Measurements from ENCODE around the gene WDR53. TPM values are rescaled to one million over a fixed set of nuclear protein-coding genes. Genes with fewer than 3 reads are reported as not detected.
A peak's percentile ranks its signal among the peaks of the same experiment; 100 is the strongest.
"Not testable (repeated sequence)": the region's sequence is repeated elsewhere in the genome, so short reads cannot be mapped to it uniquely, and the experiment has no call there.

Gene WDR53
- total RNA-seq, 1 donor from 2014 or later = 3.4 TPM

DNA sequence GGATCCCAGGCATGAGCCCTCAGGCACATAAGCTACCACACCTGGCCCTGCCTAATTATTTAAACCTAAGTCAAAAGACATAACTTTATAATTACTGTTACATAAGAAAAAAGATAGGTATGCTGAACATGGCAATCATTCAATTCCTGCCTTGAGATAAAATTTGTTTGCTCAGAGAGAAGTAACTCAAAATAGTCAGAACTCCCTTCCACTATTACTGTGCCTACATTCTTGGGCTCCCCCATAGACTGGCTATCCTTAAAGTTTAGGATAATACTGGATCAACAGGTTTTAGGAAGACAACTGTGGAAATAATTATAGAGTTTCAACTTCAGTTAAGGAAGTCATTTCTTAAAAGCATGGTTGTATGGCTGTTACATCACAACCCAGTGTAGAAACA, 9.9 kb downstream of the WDR53 start:
- DNase-seq = no peak

DNA sequence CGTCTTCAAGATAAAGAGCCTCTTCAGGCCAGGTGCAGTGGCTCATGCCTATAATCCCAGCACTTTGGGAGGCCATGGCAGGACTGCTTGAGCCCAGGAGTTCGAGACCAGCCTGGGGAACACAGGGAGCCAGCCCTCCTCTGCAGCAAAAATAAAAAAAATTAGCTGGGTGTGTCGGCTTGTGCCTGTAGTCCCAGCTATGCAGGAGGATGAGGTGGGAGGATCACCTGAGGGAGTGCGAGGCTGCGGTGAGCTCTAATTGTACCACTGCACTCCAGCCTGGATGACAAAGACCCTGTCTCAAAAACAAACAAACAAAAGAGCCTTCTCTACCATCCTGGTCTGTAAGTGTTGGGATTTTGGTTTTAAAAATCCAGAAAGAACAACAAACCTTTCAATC, 11.1 kb downstream of the WDR53 start:
- no peak for DNase-seq

DNA sequence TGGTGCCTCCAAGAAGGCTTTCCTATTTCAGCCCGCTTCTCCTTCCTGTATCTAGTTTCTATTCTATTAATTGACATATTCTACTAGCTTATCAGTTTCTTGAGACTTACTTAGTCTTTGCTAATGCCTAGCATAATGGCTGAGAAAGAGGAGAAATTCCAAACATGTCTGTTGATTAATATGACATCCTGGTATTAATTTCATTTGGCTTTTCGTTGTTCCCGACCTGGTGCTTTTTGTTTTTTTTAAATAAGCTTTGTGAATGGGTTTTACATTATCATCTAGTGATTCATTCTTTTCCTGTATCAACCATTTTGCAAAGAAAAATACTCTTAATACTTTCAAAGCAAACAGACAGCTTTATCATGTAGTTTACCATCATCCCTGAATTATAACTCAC, 13.1 kb downstream of the WDR53 start:
- DNase-seq = no peak

DNA sequence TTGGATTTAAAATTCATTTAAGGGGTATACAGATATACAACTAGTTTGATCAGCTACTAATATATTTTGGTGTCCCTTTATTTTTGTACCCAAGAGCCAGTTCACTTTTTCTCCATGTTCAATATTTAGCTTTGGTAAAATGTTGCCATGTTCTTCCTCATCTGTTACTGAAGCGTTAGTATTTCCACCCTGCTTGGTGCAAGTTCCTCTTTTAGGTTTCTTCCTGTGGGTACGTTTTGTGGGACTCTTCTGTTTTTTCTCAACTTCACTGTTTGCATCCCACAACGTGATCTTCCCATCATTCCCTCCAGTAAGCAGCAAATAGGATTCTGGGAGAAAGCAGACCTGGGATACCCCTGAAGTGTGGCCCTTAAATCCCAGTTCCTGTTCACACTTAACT, 14.1 kb downstream of the WDR53 start:
- DNase-seq = no peak

DNA sequence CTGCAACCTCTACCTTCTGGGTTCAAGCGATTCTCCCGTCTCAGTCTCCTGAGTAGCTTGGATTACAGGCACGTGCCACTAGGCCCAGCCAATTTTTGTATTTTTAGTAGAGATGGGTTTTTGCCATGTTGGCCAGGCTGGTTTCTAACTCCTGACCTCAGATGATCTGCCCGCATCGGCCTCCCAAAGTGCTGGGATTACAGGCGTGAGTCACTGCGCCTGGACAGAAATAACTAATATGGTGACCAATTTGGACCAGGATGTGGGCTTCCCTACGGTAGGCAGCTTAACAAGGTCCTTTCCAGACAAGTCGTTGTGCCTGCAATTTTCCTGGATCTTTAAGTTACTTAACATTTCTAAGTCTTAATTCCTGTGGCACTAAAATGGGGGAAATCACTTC, 14.8 kb downstream of the WDR53 start:
- DNase-seq = no peak

DNA sequence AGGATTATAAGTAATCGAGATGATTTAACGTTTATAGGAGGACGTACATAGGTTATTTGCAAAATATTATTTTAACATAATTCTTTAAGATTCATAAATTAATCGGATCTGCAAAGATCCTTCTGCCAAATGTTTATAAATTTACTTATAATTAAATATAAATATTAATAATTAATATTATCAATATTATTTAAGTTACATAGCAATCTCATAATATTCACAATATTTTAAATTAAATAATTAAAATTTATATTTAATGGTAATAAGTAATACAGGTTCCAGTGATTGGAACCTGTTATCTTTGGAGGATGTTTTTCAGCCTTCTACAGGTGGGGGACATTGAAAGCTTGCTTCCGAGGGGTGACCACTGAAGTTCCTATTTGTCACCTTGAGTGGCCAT, 16.1 kb downstream of the WDR53 start:
- no peak for DNase-seq

DNA sequence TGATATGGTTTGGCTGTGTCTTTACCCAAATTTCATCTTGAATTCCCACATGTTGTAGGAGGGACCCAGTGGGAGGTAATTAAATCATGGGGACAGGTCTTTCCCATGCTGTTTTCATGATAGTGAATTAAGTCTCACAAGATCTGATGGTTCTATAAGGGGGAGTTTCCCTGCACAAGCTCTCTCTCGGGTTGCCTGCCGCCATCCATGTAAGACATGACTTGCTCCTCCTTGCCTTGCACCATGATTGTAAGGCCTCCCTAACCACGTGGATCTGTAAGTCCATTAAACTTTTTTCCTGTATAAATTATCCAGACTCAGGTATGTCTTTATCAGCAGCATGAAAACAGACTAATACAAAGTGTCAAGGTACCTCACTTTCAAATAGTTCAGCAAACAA, 18.2 kb downstream of the WDR53 start:
- not testable (repeated sequence) for DNase-seq

DNA sequence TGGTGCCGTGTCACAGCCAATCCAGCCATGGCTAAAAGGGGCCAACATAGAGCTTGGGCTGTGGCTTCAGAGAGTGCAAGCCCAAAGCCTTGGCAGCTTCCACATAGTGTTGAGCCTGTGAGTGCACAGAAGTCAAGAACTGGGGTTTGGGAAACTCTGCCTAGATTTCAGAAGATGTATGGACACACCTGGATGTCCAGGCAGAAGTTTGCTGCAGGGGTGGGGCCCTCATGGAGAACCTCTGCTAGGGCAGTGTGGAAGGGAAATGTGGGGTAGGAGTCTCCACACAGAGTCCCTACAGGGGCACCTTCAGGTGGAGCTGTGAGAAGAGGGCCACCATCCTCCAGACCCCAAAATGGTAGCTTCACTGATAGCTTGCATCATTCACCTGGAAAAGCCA, 19.0 kb downstream of the WDR53 start:
- DNase-seq = not testable (repeated sequence)

DNA sequence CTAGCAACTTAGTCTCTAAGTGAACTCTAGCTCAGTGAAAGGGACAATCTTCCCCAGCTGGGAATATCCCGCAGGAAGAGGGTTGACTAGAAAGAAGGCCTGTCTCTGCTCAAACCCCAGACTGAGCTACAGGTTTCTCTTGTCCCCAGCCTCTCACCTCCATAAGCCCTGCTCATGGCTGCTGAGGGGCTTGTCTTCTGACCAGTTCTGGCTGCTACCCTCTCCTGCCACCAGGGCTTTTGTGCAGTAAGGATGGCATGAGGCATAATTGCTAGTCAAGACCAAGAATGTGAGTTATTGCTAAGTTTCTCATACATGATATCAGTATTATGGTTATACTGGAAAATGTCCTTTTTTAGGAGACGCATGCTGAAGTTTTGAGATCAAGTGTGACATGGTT, 21.3 kb downstream of the WDR53 start:
- DNase-seq = no peak

DNA sequence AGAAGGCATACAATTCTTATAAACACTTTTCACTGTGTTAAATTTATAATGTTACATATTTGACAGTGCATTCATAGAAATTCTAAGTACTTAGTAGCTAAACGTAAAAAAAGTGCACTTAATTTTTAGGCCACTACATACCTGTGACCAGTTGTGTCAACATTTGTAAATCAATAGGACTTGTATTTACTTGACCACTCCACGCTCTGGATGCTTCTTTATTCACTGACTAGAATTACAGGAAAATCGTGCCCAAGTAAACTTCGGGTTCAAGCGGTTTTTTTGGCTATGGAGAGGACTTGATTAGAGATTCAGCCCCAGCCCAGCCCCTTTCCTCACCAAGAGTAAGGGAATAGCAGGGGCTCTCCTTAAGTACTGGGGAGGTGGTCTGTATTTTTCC, 21.8 kb downstream of the WDR53 start:
- DNase-seq = no peak

DNA sequence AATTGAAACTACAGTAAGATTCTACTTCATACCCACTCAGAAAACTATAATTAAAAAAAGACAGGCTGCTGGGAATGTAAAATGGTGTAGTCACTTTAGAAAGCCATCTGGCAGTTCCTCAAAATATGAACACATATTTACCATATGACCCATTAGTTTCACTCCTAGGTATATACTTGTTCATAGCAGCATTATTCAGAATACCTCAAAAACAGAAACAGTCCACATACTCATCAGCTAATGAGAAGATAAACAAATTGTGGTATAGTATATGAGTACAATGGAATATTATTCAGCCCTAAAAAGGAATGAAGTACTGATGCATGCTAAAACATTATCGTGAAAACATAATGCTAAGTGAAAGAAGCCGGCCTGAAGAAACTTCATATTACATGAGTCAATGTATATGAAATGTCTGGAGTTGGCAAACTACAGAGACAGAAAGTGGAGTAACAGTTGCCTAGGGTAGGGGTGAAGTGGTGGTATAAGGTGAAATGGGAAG, 23.8 kb downstream of the WDR53 start:
- DNase-seq = no peak

DNA sequence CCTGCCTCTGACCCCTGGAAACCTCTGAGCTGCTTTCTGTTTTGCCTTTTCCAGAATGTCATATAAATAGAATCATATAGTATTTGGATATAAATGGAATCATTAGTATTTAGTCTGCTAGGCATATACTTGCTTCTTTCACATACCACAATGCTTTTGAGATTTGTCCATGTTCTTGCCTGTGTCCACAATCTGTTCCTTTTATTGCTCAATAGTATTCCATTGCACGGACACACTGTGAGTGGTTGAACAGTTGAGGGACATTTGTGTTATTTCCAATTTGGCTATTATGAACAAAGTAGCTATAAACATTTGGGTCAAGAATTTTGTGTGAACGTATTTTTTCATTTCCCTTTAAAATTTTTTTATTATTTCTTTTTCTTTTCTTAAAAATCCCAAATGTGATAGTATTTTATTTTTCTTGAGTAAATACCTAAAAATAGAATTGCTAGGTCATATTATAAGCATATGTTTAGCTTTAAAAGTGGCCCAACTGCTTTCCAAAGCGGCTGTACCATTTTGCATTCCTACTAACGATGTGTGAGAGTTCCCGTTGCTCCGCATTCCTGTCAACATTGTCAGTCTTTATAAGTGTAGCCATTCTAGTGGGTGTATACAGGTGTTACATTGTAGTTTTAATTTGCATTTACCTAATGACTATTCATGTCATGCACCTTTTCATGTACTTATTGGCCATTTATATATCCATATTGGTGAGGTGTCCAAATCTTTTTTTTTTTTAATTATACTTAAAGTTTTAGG, 26.5 kb downstream of the WDR53 start:
- no peak for DNase-seq

DNA sequence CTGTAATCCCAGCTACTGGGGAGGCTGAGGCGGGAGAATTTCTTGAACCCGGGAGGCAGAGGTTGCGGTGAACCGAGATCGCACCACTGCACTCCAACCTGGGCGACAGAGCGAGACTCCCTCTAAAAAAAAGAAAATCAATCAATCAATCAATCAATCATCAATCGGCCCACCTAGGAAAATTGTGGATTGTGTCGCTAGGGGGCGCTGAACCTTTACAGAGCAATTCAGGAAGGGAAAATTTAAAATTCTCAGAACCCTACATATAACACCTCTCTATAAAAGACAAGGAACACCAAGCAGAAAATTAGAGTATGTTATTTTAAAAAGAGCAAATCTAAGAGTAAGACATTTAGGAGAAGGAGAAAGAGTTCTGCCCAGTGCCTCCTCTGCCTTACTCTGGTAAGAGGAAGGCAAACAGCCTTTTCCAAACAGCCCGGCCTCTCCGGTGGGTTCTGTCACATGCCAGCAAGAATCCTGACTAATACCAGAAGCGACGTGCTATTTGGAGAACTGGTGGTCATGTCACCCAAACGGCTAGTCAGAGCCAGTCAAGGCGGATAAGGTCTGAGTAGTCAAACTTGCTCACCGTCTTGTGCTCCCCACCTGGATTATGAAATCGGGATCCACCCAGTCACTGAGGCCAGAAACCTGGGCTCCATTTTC, 30.9 kb downstream of the WDR53 start:
- no peak for DNase-seq

DNA sequence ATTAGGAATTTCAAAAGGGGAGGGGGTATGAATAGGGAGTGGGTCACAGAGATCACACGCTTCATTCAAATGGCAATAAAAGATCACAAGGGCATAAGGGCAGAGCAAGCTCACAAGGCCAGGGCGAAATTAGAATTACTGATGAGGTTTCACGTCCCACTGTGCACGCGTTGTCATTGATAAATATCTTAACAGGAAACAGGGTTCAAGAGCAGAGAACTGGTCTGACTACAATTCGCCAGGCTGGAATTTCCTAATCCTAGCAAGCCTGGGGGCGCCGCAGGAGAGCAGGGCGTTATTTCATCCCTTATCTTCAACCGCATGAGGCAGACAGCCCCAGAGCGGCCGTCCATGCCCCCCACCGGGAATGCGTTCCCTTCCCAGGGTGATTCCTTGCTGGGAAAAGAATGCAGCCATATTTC, 35.1 kb downstream of the WDR53 start:
- no peak for DNase-seq

DNA sequence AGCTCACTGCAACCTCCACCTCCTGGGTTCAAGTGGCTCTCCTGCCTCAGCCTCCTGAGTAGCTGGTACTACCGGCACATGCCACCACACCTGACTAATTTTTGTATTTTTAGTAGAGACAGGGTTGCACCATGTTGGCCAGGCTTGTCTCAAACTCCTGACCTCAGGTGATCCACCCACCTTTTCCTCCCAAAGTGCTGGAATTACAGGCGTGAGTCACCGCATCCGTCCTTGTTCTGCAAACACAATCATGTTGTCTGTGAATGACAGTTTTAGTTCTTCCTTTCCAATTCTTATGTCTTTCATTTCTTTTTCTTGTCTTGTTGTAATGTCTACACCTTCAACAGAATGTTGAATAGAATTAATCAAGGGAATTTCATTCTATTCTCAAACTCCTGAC, 36.9 kb downstream of the WDR53 start:
- DNase-seq = no peak

DNA sequence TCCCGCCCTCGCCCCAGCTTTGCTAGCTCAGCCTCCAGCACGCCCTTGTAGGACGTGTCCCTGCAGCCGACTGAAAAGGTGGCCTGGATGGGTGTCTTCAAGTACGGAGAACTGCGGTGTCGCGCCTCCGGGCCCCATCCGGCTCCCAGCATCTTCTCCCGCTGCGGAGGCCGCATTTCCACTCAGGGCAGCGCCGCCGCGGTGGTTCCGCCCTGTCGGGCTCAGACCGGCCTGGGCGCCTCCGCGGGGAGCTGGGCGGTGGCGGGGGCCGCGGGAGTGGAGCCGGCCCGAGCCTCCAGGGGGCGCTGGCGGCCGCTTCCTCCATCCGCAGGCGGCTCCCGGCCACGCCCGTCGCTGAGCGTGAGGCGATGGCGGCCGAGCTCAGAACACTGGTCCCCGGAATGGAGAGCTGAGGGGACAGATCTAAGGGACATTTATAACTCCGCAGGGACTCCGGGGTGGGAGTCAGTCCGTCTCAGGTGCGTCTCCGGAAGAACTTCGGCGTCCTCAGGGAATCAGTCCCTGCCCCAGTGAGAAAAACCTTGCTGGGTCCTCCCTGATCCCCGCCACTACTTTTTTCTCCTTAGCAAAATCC, 39.6 kb downstream of the WDR53 start:
- peak; percentile 35 for DNase-seq

DNA sequence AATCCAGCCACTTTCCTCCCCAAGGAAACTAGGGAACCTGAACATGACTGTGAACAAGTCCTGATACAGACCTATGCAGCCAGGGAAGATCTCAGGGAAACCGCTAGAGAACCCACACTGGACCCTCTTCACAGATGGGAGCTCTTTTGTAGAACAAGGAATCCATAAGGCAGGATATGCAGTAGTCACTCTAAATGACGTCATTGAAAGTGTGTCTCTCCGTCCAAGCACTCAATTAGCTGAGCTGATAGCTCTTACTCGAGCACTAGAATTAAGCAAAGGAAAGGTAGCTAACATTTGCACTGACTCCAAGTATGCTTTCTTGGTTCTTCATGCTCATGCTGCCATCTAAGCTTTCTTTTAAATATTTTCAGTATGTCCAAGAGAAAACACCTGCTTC, 43.2 kb downstream of the WDR53 start:
- no peak for DNase-seq

DNA sequence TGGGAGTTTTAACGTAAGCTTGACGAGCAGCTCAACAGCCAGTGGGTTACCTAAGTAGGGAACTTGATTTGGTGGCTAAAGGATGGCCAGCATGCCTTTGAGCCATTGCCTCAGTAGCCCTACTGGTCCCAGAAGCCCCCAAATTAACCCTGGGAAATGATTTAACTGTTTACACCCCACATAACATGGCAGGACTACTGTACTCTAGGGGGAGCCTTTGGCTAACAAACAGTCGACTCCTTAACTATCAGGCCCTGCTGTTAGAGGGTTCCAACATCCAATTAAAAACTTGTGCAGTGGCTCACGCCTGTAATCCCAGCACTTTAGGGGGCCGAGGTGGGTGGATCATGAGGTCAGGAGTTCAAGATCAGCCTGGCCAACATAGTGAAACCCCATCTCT, 43.8 kb downstream of the WDR53 start:
- no peak for DNase-seq

DNA sequence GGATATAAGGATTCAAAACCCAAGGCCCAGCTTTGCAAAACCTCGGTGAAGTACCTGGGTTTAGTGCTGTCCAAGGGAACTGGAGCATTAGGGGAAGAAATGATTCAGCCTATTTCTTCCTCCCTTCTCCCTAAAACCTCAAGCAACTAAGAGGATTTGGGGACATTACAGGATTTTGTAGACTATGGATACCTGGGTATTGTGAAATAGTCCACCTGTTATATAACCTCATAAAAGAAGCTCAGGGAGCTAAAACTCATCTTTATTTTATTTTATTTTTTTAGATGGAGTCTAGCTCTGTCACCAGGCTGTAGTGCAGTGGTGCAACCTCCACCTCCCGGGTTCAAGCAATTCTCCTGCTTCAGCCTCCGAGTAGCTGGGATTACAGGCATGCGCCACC, 44.5 kb downstream of the WDR53 start:
- no peak for DNase-seq

DNA sequence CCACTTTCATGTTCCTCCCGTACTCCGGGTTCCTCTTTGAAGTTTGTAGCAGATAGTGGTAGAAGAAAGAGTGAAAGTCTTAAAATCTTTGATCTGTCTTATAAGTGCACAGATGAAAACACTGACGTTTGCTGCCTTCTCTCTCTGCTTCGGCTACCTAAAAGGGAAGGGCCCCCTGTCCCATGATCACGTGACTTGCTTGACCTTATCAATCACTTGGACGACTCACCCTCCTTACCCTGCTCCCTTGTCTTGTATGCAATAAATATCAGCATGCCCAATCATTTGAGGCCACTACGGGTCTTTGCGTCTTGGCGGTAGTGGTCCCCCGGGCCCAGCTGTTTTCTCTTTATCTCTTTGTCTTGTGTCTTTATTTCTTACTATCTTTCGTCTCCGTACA, 47.1 kb downstream of the WDR53 start:
- not testable (repeated sequence) for DNase-seq

DNA sequence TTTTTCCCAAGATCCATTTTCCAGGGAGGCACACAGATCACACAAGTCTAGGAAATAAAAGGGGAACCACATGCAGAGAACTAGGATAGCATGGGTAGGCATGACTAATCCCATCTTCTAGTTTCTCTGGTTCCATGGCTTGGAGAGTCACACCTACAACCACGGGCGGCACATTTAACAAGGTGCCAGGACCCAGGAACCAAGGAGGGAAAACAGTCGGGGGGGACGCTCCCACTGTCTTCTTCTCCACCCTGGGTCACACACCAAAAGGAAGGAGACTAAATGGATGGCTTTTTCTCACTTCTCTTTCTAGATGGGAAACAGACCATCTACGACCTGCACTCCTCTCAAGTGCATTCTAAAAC, 48.7 kb downstream of the WDR53 start:
- no peak for DNase-seq

DNA sequence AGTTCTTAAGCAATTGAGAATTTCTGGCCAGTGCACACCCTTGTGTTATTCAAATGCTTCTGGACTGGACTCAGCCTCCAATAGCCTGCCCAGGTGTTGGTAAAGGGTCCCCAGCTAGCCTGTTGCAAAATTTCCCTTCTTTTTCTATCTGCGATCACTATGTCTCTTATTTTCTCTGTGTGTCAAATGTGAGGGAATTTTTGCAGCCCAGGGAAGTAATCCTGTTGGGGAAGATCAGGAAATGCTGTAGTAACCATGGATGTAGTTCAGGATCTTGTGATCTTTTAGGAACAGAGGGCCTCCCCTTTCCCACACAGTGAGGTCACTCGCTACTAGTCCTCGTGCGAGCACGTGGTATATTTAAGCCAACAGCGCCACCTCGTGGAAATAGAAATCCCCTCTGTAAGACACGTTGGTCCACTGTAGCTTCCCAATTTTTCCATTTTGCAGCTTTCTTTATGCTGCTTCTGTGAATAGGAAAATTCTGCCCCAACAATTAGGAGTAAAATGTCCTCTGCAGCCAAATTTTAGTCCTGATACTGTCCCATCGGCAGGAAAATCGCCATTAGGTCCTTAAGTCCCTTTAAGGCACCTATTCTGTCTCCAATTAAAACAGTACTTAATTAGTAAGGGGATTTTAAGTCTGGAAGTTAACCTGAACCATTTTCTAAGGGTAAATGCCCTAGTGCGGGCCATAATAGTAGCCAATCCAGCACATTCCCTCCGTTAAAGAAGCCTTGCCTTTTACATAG, 49.2 kb downstream of the WDR53 start:
- no peak for DNase-seq

DNA sequence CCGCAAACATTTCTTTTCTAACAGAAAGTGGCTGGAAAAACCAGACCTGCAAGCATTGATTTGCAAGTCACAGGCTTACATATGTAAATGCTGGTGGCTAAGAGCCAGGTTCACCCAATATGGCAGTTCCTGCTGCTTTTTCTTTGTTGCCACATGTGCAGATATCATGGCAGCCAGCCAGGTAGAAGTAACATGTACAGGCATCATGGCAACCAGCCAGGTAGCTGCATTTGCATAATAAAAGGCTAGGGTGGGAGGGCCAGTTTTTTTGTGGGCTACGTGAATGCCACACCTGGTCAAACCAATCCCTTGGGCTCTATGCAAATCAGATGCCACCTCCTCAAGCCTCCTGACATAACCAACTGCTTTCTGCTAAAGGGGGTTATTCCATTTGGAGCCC, 50.4 kb downstream of the WDR53 start:
- DNase-seq = no peak

All from occipital lobe (tissue), 2 donors.